NOMO-1 (cell line): Measurements from ENCODE around the gene TIMM9.
A peak's percentile ranks its signal among the peaks of the same experiment; 100 is the strongest.
"Not testable (repeated sequence)": the region's sequence is repeated elsewhere in the genome, so short reads cannot be mapped to it uniquely, and the experiment has no call there.

Experiments
- DNase-seq, 2 experiments: peaks; one replicate each; lab custom pipeline; 2025; ENCODE audit not compliant: unreplicated experiment in 2 of 2; lab: John Stamatoyannopoulos, UW

Gene TIMM9

GRCh38 chr14:58398895-58399294 is 28.4 kb downstream of the TIMM9 start:
- no peak for DNase-seq

GRCh38 chr14:58398495-58398894 is 28.8 kb downstream of the TIMM9 start:
- no peak for DNase-seq

GRCh38 chr14:58397156-58397555 is 30.2 kb downstream of the TIMM9 start:
- no peak for DNase-seq

GRCh38 chr14:58395812-58396788 is 31.2 kb downstream of the TIMM9 start, which contains the start of gene TOMM20L:
Gene TOMM20L (plus strand): TSS chr14:58395930. CDS start chr14:58395958, 28 bp downstream.
- DNase-seq: peak; percentile 66 to 78

GRCh38 chr14:58395562-58395811 is 31.8 kb downstream of the TIMM9 start:
- DNase-seq: no peak

GRCh38 chr14:58390830-58391229 is 36.5 kb downstream of the TIMM9 start:
- DNase-seq: no peak

GRCh38 chr14:58376791-58377190 is 50.5 kb downstream of the TIMM9 start:
- DNase-seq: no peak

GRCh38 chr14:58368956-58369355 is 58.4 kb downstream of the TIMM9 start:
- DNase-seq: no peak

GRCh38 chr14:58367296-58367695 is 60.0 kb downstream of the TIMM9 start:
- DNase-seq: no peak

GRCh38 chr14:58364316-58364715 is 63.0 kb downstream of the TIMM9 start:
- DNase-seq: no peak

- DNase-seq: peak in 1 of 2 experiments; percentile 19
Measured at GRCh38 chr14:58362798-58363412, 64.4 kb downstream of the TIMM9 start.

GRCh38 chr14:58362272-58362671 is 65.1 kb downstream of the TIMM9 start:
- DNase-seq: not testable (repeated sequence)
